Measurements from ENCODE around the gene TMEM242. TPM values are rescaled to one million over a fixed set of nuclear protein-coding genes. Genes with fewer than 3 reads are reported as not detected.
"Not testable (repeated sequence)": the region's sequence is repeated elsewhere in the genome, so short reads cannot be mapped to it uniquely, and the experiment has no call there.

Gene TMEM242
- total RNA-seq, 1 experiment from 2014 or later: 1.7 TPM

DNA sequence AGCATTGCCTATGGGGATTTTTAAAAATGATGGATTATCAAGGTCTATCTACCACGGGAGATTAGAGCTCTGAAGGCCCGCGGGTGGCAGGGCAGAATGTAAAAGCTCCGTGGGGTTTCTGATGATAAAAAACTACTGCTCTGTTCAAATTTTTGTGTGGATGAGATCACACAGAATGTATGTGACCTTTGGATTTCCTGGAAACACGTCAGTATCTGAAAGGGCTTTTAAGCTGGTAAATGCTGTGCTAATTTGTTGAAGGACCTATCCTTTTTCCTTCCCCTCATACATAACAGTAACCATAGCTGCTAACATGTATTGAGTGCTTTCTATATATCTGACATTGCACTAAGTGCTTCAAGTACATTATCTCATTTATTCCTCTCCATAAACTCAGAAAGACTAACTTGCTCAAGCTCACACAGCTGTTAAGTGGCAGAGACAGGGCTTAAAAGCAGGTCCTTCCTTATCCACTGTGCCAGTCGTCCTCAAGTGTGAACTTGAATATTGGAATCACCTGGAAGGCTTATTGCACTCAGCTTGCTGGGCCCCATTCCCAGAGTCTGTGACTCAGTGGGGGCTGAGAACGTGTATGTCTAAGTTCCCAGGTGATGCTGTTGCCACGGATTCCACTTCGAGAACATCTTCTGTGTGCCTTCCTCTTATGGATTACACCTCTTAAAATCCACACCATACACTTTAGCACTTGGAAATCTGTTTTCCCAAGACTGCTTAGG is 1.9 kb upstream of the TMEM242 start:
- DNase-seq (ENCODE audit: low spot score): no peak

DNA sequence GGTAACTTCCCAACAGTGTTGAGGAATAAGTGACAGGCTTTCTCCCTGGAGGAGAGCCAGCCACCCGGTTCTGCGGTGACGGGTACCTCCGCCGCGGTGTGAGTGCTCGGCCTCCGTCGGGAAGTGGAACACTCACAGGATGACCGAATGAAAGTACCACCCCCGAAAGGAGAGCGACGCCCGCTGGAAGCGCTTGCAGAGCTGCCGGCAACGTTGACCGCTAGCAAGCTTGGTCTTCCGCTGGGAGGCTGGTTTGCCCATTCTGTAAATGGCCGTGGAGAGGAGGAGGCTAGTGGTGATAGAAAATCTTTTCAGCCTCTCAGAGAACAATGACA is 614 bp upstream of the TMEM242 start:
- DNase-seq (ENCODE audit: low spot score): peak; percentile 77

DNA sequence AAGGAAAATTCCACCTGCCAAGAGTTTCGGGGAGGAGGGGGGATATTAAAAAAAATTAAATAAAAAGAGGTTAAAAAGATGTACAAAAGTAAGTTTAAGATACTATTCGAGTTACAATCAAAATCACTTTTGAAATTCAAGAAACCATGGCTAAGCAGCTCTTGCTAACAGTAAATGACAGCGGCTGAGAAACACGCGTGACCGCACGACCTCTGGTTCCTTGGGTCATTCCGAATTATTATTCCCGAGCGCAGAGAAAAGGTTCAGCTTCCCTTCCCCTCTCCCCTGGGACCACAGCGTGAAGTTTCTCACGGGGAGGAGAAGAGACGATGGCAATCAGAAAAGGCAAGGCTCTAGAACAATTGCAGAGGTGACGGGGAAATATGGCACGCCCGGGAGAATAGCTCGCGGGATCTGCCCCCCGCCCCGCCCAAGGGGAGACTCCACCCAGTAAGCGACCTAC is 496 bp downstream of the TMEM242 start:
- DNase-seq (ENCODE audit: low spot score): no peak

DNA sequence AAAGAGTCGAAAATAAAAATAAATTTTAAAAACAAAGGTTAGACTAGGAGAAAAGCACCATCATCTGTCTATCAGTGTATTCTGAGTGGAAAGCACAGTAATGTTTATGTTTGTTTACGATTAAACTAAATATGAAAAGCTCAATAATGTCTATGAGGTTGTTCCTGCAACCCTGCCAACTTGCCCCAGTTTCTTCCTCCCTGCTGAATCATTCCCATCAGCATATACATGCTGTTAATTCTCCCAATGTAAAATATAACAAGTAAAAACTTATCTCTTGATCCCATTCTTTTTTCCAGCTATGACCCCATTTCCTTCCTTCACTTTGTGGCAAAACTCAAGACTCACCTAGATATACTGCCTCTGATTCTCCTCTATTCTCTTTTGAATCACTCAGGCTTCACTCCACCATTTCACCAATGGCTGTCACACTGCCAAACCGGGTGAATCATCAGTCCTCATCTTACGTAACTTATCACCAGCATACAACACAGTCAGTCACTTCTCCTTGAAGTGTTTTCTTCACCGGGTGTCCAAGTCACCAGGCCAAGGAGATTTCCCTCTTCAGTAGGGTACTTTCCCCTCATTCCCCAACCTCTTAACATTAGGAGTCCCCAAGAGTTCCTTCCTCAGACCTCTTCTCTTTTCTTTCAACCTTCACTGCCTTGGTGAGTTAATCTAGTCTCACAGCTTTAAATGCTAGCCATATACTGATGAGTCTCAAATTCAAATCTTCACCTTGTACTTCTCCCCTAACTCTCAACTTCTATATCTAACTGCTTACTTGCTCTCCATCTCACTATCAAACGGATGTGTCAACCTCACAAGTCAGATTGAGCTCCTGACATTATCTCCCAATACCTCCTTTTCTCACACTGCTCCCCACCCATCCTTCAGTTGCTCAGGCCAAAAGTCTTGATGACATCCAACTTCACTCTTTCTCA is 6.2 kb downstream of the TMEM242 start:
- peak; percentile 62 for DNase-seq (ENCODE audit: low spot score)

DNA sequence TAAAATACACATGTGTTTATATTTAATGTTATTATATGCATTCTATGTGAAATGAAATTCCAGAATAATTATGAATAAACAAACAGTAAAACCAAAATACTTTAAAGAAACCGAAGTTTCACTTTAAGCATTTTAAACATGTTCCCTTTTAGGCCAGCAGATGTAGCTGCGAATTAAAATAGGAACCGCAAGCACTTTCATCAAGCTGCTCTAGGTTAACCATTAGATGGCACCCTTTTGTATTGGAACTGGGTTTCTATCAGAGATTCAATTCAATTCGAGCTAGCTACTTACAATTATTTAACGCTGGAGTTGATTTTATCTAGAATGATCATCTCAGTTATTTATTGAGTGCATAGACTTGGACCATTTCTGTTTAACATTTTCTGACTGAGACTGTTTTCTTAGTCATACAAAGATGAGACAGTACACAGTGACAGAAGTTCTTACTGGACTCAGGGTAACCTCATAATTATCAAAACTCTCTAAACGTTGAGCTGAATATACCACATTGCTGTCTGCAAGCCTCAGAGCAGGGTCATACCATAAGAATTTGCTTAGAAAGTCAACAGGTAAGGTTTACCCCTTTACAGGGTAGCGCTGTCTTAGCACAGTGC is 8.5 kb downstream of the TMEM242 start:
- peak; percentile 68 for DNase-seq (ENCODE audit: low spot score)

DNA sequence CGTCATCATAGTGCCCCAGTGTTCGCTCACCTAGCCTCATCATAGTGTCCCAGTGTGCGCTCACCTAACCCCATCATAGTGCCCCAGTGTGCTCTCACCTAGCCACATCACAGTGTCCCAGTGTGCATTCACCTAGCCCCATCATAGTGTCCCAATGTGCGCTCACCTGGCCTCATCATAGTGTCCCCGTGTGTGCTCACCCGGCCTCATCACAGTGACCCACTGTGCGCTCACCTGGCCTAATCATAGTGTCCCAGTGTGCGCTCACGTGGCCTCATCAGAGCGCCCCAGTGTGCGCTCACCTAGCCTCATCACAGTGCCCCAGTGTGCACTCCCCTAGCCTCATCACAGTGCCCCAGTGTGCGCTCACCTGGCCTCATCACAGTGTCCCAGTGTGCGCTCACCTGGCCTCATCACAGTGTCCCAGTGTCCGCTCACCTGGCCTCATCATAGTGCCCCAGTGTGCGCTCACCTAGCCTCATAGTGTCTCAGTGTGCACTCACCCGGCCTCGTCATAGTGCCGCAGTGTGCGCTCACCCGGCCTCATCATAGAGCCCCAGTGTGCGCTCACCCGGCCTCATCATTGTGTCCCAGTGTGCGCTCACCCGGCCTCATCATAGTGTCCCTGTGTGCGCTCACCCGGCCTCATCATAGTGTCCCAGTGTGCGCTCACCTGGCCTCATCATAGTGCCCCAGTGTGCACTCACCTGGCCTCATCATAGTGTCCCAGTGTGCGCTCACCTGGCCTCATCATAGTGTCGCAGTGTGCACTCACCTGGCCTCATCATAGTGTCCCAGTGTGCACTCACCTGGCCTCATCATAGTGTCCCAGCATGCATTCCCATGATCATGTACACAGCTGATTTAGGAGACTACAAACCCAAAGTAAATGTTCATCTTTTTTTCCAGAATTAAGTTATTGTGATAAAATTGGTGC is 9.5 kb downstream of the TMEM242 start:
- no peak for DNase-seq (ENCODE audit: low spot score)

DNA sequence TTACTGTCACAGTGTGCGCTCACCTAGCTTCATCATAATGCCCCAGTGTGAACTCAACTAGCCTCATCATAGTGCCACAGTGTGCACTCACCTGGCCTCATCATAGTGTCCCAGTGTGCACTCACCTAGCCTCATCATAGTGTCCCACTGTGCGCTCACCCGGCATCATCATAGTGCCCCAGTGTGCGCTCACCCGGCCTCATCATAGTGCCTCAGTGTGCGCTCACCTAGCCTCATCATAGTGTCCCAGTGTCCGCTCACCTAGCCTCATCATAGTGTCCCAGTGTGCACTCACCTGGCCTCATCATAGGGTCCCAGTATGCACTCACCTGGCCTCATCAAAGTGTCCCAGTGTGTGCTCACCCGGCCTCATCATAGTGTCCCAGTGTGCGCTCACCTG is 10.6 kb downstream of the TMEM242 start:
- no peak for DNase-seq (ENCODE audit: low spot score)

DNA sequence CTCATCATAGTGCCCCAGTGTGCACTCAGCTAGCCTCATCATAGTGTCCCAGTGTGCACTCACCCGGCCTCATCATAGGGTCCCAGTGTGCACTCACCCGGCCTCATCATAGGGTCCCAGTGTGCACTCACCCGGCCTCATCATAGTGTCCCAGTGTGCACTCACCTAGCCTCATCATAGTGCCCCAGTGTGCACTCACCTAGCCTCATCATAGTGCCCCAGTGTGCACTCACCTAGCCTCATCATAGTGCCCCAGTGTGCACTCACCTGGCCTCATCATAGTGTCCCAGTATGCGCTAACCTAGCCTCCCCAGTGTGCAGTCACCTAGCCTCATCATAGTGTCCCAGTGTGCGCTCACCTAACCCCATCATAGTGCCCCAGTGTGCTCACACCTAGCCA is 12.6 kb downstream of the TMEM242 start:
- not testable (repeated sequence) for DNase-seq (ENCODE audit: low spot score)

DNA sequence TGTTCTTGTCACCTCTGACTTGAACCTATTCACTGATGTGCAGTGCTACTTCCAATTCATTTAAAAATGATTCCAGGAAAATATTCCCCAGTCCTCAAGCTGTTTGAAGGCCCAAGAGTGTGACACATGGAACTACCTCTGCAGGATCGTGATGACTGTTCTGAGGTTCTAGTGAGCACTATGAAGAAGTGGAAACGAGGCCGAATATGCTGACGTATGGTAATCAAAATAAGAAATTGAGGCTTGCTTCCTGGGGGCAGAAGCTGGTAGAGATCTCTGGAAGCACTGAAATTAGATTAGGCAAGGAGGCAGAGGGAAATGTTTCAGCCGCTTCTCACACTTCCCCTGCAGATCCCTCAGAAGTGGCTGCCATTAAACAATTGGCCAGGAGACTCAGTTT is 15.7 kb downstream of the TMEM242 start:
- no peak for DNase-seq (ENCODE audit: low spot score)

DNA sequence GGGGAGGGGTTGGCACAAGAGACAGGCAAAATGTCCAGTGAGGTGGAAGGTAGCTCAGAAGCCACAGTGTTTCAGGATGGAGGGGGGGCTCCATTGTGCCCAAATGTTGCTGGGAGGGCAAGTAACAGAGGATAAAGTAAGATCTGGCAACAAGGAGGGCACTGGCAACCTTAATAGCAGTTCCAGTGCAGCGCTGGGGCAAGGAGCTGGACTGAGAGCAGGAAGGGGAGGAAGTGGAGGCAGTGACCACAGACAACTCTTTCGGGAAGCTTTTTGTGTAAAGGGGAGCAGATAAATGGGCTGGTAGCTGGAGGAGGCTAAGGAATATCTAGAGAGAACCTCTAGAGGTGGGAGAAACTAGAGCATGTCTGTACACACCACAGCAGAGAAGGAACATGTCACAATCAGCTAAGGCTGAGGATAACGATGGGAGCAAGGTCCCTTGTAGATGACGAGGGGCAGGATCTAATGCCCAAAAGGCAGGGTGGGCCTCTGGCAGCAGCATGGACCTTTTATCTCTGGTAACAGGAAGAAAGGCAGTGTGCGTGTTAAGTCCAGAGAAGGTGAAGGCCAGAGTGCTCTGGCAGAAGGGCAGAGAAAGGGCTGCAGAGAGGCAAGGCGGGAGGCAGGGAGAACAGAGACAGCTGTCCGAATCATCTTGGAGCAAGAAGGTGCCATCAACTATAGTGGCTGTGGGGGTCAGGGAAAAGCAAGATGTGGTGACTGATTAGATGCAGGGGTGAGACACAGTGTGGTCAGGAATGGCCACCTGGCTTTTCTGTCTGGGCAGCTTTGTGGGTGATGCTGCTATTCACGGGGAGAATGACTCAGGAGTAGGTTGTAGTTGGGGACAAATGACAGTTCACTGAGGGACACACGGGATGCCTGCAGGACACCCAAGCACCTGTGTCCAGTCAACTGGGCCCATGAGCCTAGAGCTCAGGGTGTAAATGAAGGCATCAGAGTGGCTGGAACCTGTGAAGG is 17.4 kb downstream of the TMEM242 start:
- DNase-seq (ENCODE audit: low spot score): no peak

DNA sequence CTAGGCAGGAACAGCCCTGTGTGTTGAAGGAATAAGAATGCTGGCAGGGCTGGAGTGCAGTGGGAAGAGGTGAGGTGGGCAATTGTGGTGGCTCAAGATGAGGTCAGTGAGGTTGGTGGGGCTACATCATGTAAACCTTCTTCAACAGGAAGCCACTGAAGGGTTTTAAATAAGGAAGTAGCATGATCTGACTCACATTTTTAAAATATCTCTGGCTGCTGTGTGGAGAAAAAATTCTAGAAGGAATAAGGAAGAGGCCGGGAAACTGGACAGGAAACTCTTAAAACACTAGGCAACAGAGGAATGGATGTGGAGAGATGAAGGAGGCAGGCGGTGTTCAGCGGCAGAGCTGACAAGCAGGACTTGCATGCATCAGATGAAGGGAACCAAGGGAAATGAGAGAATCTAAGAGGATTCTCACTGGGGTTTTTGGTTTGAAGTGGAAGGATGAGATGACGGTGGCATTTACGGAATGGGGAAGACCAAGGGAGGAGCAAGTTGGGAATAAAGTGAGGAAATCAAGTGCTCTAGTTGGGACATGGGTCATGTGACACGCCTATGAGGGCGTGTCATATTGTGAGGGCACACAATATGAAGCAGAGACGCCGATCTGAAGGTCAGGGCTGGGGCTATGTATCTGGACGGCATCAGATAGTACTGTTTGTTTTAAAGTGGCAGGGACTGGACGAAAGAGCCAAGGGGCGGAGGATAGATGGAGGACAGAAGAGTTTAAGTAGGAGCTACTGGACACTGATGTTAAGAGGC is 18.2 kb downstream of the TMEM242 start:
- DNase-seq (ENCODE audit: low spot score): peak; percentile 39

DNA sequence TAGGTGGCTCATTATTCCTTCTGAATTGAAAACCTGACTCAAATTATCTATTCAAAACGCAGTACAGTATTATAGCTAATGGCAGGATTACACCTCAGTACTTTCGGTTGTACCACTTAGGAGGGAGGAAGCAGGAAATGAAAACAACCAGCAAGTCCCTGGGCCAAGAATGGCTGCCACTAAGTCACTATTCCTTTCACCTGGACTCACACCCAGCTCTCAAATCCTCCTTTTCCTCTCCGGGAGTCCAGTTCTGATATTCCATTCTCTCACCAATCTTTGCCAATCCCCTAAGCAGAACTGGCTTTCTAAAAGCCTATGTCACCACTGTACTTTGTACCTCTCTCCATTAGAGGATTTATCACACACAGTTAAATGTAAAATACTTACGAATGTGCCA is 20.6 kb downstream of the TMEM242 start:
- DNase-seq (ENCODE audit: low spot score): no peak

DNA sequence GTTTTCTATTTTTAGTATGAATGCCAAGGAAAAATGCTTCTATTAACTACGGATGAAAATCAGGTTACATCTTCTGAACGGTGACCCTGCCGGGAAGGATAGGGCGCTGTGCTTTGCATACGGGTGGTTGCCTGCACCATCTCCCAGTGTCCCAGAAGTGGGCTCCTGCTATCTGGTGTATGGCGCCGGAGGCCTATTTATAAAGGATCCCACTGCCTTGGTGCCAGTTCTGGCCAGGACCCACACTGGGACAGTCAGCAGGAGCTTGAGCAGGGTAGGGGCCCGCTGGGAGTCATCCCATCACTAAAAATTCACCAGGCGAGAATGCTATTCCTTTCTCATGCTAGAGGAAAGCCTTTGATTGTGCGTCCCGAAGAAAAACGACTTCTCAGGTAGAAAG is 22.9 kb downstream of the TMEM242 start:
- no peak for DNase-seq (ENCODE audit: low spot score)

DNA sequence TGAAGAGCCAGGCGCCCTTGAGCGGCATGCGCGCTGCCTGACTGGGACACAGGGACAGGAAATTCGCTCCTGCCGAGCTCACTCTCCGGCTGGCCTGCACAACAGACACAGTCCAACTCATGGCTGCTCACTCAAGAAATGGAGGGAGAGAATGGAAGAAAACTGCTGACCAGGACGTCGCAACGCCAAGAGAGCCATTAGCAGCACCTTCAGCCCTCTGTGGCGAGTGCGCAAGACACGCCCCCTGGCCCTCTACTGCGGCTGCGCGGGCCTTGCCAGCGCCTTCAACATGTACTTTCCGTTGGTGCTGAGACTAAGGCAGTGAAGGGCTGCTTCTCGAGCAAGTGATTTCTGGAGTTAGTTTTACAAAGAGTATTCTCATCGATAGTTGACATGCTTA is 23.3 kb downstream of the TMEM242 start:
- DNase-seq (ENCODE audit: low spot score): no peak

DNA sequence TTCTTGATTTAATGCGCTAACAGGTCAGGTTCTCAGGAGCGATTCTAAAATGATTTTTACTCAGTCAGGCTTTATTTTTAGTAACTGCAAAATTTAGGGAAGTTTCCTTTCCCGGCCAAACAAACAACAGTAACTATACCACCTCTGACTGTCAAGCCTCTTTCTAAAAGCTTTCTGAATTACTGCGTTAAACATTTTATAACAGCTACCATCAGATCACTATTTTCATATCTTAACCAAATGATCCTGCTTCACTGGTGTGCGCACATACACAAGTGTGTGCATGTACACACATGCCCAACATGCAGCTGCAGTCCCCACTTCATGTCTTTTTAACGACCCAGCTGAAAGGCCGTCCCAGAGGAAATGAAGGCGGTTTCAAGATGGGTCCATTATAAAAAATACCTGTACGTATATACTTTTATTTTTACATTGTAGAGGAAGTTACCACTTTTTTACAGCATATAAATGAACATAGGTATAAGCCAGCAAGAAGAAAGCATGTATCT is 25.0 kb downstream of the TMEM242 start:
- no peak for DNase-seq (ENCODE audit: low spot score)

DNA sequence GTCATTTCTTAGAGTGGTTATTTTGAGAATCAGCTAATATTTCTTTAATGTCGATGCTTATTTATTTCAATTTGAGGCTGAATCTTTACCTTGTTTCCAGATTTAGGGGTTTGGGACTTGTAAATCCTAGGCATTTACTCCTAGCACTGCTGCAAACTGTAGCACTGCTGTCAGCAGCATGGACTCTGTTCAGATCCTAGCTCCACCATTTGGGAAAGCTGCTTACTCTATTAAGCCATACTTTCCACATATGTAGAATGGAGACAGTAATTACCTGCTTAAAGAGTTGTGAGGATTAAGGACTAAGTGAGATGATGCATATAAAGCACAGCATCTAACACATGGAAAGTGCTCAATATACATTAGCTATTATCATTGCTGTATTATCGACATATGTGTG is 28.7 kb downstream of the TMEM242 start:
- DNase-seq (ENCODE audit: low spot score): no peak

DNA sequence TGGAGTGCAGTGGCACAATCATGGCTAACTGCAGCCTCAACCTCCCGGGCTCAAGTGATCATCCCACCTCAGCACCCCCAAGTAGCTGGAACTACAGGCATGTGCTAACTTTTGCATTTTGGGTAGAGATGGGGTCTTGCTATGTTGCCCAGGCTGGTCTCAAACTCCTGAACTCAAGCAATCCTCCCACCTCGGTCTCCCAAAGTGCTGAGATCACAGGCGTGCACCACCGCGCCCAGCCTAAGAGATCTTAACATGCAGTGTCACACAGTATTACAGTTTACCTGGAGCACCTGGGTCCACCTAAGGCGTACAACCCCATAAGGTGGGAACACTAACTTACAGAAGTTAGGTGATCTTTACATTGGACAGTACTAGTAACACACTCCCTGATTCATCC is 29.5 kb downstream of the TMEM242 start:
- DNase-seq (ENCODE audit: low spot score): no peak

DNA sequence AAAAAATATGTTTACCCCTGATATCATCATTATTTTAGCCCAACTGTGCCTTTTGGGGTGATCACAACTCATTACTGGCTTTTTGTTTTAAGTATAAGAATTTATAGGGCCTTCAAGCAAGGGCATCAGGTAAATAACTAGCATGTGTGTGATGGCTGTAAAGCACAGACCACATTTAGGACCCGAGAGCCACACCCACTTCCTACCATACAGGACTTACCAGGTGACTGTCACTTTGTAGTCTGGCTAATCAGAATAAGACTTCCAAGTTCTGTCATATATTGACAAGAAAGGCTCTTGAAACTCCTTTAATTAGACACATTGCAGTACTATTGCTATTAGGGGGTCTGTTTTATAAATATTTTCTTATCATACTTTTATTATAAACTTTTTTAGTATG is 31.1 kb downstream of the TMEM242 start:
- DNase-seq (ENCODE audit: low spot score): no peak

DNA sequence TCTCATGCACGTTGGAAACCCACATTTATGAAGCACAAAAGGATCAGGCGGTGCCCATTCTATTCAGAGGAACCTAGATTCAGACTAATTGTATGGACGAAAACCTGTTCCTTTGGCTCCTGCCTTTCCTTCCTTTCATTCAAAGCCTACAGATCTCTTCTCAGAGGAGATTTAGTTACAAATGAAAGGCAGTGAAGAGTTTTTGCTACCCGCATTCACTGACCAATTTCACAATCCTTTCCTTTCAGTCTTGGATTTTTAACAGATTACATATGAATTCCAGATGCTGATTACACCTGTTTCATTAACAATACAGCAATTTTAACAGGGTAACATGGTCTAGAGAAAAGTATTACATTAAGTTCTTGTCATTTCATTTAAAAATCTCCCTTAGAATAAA is 32.0 kb downstream of the TMEM242 start:
- no peak for DNase-seq (ENCODE audit: low spot score)

Measured in HT-29 (cell line).